ENCODE measurements around the gene EFCAB12. TPM values are rescaled to one million over a fixed set of nuclear protein-coding genes. Genes with fewer than 3 reads are reported as not detected.

The EFCAB12 gene
- total RNA-seq, 1 experiment from 2014 or later = 2.2 TPM

DNA sequence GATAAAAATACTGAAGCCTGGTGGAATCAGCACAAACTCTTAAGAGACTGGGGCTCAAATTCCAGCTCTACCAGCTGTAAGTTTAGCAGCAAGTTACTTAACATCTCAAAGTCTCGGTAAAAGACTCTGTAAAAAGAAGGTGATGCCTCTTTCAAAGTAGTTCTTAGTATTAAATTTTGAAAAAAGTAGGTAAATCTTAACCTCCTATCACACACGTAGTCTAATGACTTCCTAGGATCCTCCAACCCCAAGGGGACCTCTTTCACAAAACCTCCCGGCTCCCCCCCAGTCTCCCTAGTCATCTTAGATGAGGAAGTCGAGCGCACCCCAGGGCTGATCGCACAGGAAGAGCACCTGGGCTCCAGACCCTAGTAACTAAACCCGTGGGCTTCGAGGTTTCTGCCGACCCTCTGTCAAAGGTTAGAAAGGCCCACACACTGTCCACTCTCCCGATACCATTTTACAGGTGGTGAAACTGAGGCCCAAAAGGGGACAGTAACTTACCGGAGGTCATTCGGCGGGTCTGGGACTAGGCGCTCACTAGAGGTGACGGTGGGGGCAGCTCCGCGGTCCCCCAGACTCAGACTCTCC lies 10.9 kb upstream of the EFCAB12 start:
- DNase-seq = no peak
- peak overlapping the region; percentile 95 for H2AFZ ChIP-seq
- BruUV-seq (replicated peaks) = TSS peak; percentile 74
- no peaks in the 10 kb centered on the region for H3K27me3 ChIP-seq (ENCODE audit: insufficient read depth, low read depth)
- no peaks in the 10 kb centered on the region for H3K9me3 ChIP-seq (ENCODE audit: insufficient read depth, low read depth)
- peak overlapping the region; percentile 79 for H3K4me3 ChIP-seq
- H3K4me1 ChIP-seq (replicated peaks; ENCODE audit: insufficient read depth) = peaks cover 38% of the 10 kb centered on the region
- TF ChIP-seq, protein P1, sequence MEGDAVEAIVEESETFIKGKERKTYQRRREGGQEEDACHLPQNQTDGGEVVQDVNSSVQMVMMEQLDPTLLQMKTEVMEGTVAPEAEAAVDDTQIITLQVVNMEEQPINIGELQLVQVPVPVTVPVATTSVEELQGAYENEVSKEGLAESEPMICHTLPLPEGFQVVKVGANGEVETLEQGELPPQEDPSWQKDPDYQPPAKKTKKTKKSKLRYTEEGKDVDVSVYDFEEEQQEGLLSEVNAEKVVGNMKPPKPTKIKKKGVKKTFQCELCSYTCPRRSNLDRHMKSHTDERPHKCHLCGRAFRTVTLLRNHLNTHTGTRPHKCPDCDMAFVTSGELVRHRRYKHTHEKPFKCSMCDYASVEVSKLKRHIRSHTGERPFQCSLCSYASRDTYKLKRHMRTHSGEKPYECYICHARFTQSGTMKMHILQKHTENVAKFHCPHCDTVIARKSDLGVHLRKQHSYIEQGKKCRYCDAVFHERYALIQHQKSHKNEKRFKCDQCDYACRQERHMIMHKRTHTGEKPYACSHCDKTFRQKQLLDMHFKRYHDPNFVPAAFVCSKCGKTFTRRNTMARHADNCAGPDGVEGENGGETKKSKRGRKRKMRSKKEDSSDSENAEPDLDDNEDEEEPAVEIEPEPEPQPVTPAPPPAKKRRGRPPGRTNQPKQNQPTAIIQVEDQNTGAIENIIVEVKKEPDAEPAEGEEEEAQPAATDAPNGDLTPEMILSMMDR (conservative IDR thresholded peaks at IDR 0.05) = no peak
- TF ChIP-seq EZH2 (IDR thresholded peaks at IDR 0.05; ENCODE audit: low read depth) = no peak
- peaks cover 35% of the 10 kb centered on the region for H3K36me3 ChIP-seq (ENCODE audit: low read depth)
- peak overlapping the region; percentile 80 for H3K4me2 ChIP-seq
- peak overlapping the region; percentile 62 for H3K27ac ChIP-seq
- H3K79me2 ChIP-seq (ENCODE audit: low read depth) = peaks cover 55% of the 10 kb centered on the region
- CTCF ChIA-PET = interaction anchor here (0.8 to 1.0 kb wide), 3 partner anchors 56 to 209 kb away, joined by 3 to 4 read pairs (median 3); a partner anchor contains a TSS
- no peaks in the 10 kb centered on the region for H3K9me2 ChIP-seq (ENCODE audit: insufficient read depth)
- no peaks in the 10 kb centered on the region; the same call in 1 of the 2 replicates for H3F3A ChIP-seq (ENCODE audit: insufficient read depth, low read depth)
- no peaks in the 10 kb centered on the region; the same call in 1 of the 2 replicates for H4K20me1 ChIP-seq (ENCODE audit: insufficient read depth)
- POLR2A ChIA-PET (ENCODE audit: unreplicated experiment) = interaction anchor here (0.6 to 0.7 kb wide), 8 partner anchors 10 to 952 kb away, joined by 3 to 6 read pairs (median 4); no protein-coding TSS in a partner anchor
- intact Hi-C loops (cut with micrococcal nuclease; ENCODE audit: unreplicated experiment) = no loop called here

DNA sequence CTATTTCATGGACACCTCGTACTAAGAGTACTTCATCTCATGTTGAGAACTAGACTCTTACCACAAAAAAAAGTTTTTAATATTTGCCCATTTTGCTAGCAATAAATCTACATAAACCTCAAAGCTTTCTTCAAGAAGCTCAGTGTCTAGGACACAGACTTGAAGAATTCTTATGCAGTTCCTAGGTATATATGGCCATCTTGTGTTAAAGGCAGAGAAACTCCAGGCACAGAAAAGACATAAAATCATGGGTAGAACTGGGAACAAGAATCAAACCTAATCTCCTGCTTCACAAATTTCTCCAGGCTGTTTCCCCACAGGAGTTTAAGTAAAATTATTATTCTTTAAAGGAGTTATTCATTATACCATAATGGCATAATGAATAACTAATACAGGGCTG lies 6.9 kb upstream of the EFCAB12 start:
- no peaks in the 10 kb centered on the region for H3K27me3 ChIP-seq (ENCODE audit: insufficient read depth, low read depth)
- H2AFZ ChIP-seq = no peak overlapping the region
- CTCF ChIA-PET = interaction anchor here (0.6 to 0.7 kb wide), 2 partner anchors 29 to 1169 kb away, joined by 5 to 6 read pairs; no protein-coding TSS in a partner anchor
- H3K27ac ChIP-seq = no peak overlapping the region
- peaks cover 22% of the 10 kb centered on the region; the same call in 1 of the 2 replicates for H3K4me1 ChIP-seq (replicated peaks; ENCODE audit: insufficient read depth)
- H3K4me3 ChIP-seq = no peak overlapping the region
- peaks cover 11% of the 10 kb centered on the region; the same call in 1 of the 2 replicates for H3F3A ChIP-seq (ENCODE audit: insufficient read depth, low read depth)
- intact Hi-C loops (cut with micrococcal nuclease; ENCODE audit: unreplicated experiment) = no loop called here
- no peaks in the 10 kb centered on the region for H3K9me2 ChIP-seq (ENCODE audit: insufficient read depth)
- TF ChIP-seq, protein P1 (conservative IDR thresholded peaks at IDR 0.05) = no peak
- TF ChIP-seq EZH2 (IDR thresholded peaks at IDR 0.05; ENCODE audit: low read depth) = no peak
- H3K36me3 ChIP-seq (ENCODE audit: low read depth) = peaks cover 64% of the 10 kb centered on the region
- peak overlapping the region; percentile 1; the same call in 1 of the 2 replicates for H3K4me2 ChIP-seq
- peaks cover 32% of the 10 kb centered on the region for H3K79me2 ChIP-seq (ENCODE audit: low read depth)
- no peaks in the 10 kb centered on the region; the same call in 1 of the 2 replicates for H4K20me1 ChIP-seq (ENCODE audit: insufficient read depth)
- no peak for DNase-seq
- BruUV-seq (replicated peaks) = no TSS peak
- H3K9me3 ChIP-seq (ENCODE audit: insufficient read depth, low read depth) = no peaks in the 10 kb centered on the region
- POLR2A ChIA-PET (ENCODE audit: unreplicated experiment) = no interaction called here

DNA sequence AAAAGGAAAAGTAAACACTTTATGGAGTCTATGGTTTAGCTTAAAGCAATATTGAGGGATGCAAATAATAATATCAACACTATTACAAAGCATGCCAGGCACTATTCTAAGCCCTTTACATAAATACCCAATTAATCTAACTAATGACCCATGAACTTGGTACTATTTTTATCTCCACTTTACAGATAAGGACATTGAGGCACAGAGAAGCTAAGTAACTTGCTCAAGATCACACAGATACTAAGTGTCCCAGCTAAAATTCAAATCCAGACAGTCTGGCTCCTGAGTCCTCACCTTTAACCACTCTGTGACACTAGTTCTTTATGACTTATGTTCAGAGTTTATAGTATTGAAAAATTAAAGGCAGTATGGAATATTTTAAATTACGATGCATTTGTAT lies 5.7 kb upstream of the EFCAB12 start:
- intact Hi-C loops (cut with micrococcal nuclease; ENCODE audit: unreplicated experiment) = no loop called here
- H3F3A ChIP-seq (ENCODE audit: insufficient read depth, low read depth) = peaks cover 21% of the 10 kb centered on the region; the same call in 1 of the 2 replicates
- H3K27me3 ChIP-seq (ENCODE audit: insufficient read depth, low read depth) = no peaks in the 10 kb centered on the region
- no peak overlapping the region for H2AFZ ChIP-seq
- peaks cover 22% of the 10 kb centered on the region; the same call in 1 of the 2 replicates for H3K4me1 ChIP-seq (replicated peaks; ENCODE audit: insufficient read depth)
- no TSS peak for BruUV-seq (replicated peaks)
- no peaks in the 10 kb centered on the region; the same call in 1 of the 2 replicates for H4K20me1 ChIP-seq (ENCODE audit: insufficient read depth)
- H3K4me2 ChIP-seq = no peak overlapping the region
- TF ChIP-seq, protein P1 (conservative IDR thresholded peaks at IDR 0.05) = no peak
- no peak for TF ChIP-seq EZH2 (IDR thresholded peaks at IDR 0.05; ENCODE audit: low read depth)
- H3K36me3 ChIP-seq (ENCODE audit: low read depth) = peaks cover 69% of the 10 kb centered on the region
- ChIA-PET CTCF (no interaction called here), POLR2A (ENCODE audit: unreplicated experiment) (no interaction called here)
- no peaks in the 10 kb centered on the region for H3K9me2 ChIP-seq (ENCODE audit: insufficient read depth)
- no peaks in the 10 kb centered on the region for H3K9me3 ChIP-seq (ENCODE audit: insufficient read depth, low read depth)
- no peak overlapping the region for H3K4me3 ChIP-seq
- no peak for DNase-seq
- peaks cover 27% of the 10 kb centered on the region for H3K79me2 ChIP-seq (ENCODE audit: low read depth)
- H3K27ac ChIP-seq = no peak overlapping the region
